ENCODE results near the gene C11orf71.

Gene C11orf71

GRCh38 chr11:114359342-114359741 is 41.0 kb downstream of the C11orf71 start:
- in situ Hi-C loops (cut with HindIII; ENCODE audit: low sequenced_read_pairs), result no loop called here

GRCh38 chr11:114358716-114359115 is 41.6 kb downstream of the C11orf71 start:
- in situ Hi-C loops (cut with HindIII; ENCODE audit: low sequenced_read_pairs), result no loop called here

- in situ Hi-C loops (cut with HindIII; ENCODE audit: low sequenced_read_pairs), result no loop called here
Observed at GRCh38 chr11:114354076-114354475, 46.2 kb downstream of the C11orf71 start.

GRCh38 chr11:114353443-114353842 is 46.9 kb downstream of the C11orf71 start:
- in situ Hi-C loops (cut with HindIII; ENCODE audit: low sequenced_read_pairs), result no loop called here

- in situ Hi-C loops (cut with HindIII; ENCODE audit: low sequenced_read_pairs), result no loop called here
Observed at GRCh38 chr11:114350022-114350421, 50.3 kb downstream of the C11orf71 start.
